Measurements from ENCODE around the gene SH3PXD2A.

Gene SH3PXD2A

DNA sequence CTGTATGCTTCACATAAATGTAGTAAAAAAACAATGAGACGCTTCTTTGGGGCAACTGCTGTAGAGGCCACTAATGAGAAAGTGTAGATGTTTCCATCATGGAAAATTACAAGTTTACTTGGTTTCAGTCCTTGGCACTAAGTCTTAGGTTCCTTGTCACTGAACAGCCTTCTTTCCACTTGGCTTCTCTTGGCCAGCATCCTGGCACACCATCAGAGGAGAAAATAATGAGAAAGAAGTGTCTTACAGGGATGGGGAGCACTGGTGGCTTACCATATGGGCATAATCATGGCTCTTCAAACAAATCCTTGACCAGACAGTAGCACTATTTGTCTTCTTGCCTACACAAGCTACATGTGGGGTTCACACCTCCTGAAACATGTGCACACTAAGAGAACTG is 22.5 kb upstream of the SH3PXD2A start:
- DNase-seq, result no peak

DNA sequence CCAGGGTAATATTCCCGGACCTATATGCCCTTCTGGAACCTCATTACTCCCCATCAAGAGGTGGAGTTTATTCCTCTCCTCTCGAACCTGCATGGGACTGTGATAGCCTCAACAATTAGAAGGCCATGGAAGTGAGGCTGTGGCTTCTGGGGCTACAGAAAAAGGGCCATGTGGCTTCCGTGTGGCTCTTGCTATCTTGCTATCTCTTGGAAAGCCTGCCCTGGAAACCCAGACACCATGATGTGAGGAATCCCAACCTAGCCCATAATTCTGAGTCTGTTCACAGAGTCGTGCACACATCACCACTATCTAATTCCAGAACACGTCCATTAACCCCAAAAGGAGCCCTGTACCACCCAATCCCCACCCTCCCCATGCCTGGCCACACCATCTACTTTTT is 20.8 kb upstream of the SH3PXD2A start:
- no peak for DNase-seq

DNA sequence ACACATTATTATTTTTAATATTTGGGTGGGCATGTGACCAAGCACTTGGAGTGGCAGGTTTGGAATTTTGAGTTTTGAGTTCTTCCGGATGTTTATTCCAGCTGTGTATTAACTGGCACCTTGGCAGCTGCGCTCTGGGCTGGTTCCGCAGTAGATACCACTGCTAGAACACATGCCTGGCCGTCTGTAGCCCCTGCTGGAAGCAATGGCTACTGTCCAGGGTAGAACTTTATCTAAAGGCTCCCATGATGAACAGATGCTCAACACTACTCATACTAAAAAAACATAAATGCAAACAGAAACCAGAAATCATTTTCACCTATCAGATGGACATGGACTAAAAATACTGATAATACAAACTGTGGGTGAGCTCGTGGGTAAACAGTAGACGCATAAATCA is 19.4 kb upstream of the SH3PXD2A start:
- no peak for DNase-seq

DNA sequence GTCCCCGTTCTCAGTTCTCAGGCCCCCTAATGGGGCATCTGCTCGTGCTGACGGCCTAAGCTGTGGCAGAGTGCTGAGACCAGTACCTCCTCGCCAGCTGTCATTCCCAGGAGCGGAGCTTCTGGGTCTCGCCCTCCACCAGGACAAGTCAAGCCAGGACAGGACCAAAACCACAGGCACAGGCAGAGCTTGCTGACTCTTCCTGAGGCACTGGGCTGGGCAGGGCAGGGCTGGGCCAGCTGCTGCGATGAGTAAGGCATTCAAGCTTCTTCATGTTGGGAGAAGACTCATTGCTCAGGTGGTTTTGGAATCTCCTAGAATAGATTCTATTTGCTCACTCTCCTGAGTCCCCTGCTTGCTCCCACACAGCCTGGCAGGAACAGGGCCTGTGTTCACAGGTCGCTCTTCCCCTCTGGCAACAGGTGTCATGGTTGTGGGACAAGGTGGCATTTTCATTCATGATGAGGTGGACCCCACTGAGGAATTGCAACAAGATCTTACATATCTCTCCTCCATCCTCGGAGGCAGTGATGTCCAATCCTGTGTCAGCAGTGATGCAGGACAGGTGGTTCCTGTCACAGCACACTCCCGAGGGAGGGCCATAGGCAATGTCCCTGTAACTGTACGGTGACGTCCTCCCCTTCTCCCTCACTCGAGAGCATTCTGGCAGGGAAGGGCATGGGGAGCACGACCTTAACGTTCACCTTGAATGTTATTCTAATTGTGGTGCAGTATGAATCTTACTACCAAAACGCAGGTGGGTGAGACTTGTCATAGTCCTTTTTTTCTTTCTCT is 17.0 kb upstream of the SH3PXD2A start:
- DNase-seq, result no peak

DNA sequence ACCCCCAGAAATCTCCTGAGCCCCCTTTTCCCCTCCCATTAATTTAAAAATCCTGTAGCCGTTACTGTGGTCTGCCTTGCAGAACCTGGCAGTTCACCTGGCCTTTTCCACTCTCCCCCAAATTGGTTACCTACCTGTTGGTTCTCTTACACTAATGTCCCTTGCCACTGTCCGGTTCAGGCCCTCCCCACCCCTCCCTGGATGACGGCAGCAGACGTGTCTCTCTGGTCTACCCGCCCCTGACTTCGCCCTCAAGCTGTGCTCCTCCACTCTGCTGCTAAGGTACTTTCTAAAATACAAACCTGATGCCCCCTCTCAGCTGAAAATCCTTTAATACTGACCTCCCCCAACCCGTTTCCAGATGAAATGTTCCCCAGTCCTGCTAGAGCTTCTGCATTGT is 15.6 kb upstream of the SH3PXD2A start:
- no peak for DNase-seq

DNA sequence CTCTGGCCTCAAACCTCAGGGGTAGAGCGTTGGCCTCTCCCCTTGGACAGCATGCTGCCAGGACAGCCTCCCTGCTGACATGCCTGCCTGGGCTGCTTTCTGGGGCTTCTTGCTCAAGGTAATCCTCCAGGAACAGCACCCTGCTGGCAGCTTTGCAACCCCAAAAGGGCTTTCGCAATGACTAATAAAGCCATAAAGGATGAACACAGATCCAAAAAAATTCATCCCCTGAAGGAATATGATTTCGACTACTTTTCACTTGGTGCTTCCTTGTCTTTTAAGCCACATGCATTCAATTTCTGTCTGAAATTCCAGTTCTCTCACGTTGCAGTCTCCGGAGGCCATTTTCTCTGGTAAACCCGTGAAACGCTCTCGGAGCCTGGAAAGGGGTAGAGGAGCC is 15.1 kb upstream of the SH3PXD2A start:
- DNase-seq, result no peak

DNA sequence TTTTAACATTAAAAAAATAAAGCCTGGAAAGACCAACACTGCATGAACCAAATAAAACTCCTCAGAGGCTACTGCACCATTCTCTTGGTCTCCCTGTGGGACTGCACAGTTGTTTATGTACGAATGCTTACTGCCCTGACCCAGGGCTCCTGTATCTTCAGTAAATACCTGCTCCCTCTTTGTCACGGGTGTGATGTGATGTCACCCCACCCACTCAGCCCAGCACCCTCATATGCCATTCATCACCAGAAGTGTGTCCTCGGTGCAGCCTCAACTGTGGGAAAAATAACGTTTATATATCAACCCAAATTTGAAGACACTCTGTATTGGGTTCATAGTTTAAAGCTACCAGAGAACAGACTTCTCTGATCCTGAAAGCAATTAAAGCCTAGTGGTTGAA is 14.0 kb upstream of the SH3PXD2A start:
- DNase-seq, result no peak

DNA sequence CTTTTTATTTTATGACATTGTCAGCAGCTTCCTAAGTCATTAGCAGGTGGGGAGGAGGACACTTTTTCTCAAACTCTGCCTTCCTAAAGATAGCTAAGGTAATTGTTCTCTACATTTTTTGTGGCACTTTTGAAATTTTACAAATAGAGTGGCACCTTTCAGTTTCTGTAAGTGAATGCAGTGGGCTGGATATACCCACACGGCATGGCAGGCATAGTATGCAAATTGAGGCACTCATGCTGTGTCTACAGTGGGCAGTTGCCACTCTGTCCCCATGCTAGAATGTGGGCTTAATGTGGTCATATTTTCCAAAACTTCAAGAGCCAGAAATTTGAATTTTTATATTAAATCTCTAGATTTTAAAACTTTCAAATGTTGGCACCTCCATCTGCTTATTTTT is 12.8 kb upstream of the SH3PXD2A start:
- no peak for DNase-seq

DNA sequence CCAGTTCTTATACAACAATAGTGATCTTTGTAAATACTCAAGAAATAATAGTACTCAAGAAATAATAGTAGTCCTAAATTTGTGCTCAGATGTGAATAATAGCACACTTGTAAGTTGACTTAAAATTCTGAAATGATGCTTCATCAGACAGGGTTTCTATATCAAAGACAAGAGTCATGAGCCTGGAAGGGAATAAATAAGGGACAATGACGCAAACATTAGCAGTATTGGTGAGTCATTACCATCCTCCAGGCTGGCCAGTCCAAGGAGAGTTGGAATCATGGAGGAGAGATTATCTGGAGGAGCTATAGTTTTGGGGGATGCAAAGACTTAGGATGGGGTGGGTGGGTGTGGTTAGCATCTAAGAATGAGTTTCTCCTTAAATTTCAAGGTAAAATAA is 6.1 kb upstream of the SH3PXD2A start:
- no peak for DNase-seq

DNA sequence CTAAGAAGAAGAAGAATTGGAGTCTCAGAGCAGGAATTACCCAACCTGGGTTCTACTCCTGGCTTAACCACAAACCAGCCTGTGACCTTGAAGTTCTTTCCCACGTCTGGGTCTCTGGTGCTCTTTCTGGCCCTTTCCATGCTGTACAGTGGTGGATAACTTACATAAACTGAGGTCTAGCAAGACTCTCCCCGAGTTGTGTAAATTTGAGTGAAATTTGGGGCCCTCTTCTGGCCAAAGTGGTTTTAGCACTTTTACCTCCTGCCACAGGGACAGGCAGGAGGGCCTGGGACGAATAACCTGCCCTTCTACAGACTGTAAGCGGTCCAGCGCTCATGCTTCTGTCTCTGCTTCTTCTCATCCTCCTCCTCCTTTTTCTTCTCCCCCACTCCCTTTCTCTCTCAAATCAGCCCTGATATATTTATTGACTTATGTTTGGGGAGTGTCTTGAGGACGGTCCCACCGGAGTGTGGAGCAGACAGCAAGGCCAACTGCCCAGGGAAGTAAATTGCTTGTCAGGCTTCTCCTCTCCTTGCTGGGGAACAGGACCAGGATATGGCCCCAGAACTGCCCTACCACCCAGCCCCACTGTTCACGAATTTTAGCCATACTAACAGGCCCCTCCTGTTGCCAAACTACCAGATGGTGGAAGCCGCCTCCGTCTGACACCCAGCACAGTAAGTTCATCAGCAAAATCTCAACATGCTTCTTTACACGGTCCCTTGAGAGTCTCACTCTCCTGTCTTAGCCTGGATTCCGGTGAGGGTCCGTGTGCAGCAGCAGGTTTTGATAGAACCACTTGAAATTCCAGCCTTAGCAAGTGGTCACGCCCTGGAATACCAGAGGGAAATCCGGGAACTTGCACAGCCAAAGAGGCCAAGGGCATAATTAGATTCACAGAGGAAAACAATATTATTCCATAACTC is 4.0 kb upstream of the SH3PXD2A start:
- no peak for DNase-seq

DNA sequence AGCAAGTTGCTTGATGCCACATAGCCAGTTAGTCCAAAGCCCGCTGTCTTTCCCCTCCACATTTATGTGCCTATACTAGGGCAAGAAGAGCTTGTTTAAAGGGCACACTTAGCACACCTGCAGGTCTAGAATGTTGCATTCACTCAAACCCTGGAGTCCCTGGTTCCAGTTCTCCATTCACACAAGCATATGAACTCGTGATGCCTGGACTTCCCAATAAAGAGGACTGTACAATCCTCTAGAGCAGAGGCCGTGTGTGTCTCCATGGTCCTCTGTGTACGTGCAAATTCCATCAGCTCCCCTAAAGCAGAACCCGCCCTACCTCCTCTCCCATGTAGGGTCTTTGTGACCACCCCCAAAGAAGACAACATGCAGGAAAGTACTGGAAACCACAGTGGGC is 3.0 kb upstream of the SH3PXD2A start:
- DNase-seq, result no peak

DNA sequence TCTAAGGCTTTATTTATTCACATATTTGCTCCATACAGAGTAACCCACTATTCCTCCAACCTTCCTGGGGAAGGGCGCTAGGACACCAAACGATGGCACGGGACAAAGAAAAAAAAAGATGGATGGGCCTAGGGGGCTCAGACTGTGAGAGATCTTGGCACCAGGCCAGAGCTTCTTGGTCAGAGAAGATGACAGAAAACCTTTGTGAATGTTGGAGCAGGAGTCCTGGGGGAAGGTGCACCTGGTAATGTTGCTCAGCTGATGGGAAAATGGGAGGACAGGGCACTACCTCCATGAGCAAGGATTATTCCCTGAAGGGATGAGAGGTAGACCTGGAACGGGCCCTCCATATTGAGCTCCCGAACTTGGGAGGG is 1.4 kb upstream of the SH3PXD2A start:
- no peak for DNase-seq

DNA sequence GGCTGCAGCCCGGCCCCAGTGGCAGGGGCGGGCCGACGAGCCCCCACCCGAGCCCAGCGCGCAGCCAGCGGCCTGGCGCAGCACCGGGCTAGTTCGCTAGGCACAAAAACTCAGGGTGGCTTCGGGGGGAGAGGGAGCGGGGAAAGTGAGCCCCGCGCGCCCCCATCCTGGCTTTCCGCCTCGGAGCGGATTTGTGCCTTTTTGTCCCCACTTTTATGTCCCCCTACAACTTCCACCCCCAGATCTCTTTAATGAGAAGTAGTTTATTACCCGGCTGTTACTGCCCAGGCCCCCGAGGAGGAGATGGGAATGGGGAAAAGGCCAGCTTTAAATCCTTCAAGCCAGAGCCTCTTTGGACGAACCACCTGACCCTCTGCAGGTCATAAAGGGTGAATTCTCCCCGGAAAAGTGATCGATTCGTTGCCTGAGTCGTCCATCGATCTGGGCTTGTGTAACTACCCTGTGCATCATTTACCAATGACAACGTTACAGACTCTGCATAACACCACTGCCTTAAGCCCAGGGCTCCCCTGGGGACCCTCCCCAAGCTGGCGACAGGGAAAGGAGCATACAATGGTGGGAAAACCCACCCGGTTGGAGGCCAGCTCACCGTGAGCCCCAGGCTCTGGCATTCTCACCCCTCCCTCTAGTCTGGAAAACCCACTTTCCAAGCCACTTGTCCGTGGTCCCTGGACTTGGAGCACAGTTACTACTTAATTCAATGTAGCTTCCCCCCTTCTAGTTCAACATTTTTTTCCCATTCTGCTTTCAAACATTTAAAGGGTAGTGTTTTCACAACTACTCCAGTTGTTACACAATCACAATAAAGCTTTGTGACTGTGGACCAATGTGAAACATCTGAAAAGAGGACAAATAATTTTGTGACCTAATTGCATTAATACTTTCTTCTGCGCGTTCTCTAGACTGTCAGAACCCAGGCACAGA is 748 bp upstream of the SH3PXD2A start:
- DNase-seq, result no peak

DNA sequence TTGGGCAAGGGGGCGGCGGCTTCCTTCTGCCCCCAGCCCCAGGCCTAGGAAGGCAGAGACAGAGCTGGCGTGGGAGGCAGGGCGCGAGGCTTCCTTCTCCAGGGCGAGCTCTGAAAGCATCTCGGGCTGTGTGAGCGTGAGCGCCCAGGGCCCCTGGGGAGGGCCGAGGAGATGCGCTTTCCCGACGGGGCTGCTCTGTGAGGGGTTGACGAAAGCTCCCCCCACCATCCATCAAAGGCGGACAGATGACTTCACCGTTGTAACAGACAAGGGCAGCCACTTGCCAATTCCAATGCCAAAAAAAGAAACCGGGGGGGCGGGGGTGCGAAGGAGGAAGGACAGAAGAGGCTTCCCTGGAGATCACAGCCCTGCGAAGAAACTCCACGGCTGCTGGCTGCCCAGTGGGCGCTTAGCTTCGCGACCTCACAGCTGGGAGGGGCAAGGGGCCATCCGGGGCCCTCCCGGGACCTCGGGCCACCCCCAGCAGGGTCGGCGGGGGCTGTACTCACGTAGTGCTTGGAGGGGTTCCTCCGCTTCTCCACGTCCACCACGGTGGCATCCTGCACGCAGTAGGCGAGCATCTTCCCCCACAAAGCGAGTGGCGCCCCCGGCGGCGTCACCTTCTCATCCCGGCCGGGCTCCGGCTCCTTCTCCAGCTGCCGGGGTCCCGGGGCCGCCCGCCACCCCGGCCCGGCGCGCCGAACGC is 537 bp downstream of the SH3PXD2A start:
- DNase-seq, result no peak

DNA sequence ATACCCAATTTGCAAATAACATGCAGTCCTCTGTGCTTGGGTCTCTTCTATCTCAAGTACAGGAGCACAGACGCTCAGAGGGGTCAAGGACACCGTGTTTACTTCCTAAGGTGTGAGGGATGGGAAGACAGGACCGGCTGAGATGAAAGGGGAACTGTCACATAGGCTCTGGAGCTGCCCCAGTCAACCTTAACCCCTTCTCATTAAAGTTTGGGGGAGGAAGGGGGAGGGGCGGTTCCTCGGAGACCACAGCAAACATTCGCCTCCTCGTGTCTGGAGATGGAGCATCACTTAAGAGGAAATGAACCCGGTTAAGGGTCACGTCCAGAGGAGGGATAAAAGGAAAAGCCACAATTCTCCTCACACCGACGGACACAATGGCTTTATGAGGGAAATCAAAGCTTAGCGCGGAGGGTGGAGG is 1.1 kb downstream of the SH3PXD2A start:
- DNase-seq, result no peak

DNA sequence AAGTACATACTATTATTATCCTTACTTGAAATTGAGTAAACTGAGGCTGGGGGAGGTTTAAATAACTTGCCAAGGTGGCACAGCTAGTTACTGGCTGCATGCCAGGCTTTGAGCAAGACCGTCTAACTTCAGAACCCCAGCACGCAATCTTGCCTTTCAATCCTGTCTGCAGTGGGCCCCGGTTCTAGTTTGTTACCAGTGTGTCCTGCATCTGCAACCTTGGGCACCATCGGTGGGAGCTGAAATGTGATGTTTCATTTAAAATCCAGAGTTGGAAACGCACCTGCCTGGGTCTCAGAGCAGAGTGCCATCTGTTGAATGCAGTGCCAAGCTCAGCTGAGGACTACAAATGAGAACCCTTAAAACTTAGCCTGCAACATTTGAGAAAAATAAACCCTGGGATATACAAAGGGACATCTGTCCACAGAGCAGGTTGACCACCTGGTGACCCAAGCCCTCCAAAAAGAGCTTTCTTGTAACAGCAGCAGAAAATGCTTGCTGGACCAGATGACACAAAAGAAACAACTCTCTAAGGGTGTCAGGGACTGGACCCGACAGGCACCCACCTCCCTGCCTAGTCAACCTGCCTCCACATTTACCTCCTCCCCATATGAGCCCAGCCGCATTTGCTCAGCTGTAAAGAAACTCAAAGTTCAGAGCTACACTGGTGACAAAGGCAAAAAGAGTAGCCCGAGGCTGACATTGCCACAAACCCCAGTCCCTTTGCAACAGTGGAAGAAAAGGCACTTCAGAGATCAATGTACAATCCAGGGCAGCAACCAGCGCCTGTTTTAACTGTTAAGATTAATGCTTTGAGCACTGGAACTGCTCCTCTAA is 1.7 kb downstream of the SH3PXD2A start:
- DNase-seq, result no peak

DNA sequence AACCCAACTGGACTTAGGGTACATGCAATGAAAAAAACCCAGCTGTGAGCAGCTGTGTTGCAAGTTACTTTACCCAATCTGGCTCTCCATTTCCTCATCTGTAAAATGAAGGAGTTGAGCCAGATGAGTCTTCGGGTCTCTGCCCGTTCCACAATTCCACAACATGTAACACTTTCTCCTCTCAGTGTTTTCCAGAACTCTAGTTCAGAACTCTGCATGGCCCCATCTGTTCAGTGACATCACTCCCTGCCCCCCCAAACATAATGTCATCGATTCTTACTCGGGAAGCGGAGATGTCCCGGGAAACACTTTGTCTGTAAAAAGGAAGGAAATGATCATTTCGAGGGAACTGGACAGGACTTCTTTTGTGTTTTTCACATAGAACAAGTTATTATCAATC is 2.5 kb downstream of the SH3PXD2A start:
- DNase-seq, result no peak

DNA sequence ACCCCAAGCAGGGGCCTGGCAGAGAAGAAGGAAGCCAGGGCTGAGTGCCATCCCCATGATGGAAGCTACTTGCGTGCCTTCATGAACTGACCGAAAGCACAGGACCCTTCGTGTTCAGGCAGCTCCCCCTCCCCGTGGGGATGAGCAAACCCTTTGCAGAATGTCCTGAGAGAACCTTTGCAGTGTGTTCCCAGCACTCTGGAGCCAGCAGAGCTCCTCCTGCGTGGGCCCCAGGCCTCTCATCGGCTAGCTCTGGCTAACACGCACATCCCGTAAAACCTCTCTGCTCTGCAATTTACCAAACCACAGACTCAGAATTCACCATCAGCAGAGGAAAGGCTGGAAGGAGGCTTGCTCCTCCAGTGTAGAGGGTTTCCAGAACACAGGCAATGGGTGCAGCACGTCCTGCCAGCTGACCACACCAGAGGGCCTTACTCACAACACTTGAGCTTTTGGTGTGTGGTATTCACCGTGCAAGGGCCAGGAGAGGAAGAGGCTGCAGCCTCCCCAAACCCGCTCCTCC is 3.1 kb downstream of the SH3PXD2A start:
- DNase-seq, result no peak

DNA sequence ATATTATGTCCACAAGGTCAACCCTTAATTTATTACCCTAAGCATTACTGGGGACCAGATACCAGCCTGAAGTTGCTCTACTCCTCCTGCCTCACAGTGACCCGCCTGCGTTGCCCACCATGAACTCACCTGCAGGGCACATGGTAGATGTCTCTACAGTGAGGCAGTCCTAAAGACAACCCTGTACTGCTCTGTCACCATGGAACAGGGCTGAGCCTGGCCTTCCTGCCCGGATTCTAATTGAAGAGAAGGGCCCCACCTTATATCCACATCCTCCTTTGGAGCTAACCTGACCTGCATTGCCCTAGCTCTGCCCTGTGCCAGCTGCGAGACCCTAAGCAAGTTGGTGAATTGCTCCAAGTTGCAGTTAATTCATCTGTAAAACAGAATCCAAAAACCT is 4.1 kb downstream of the SH3PXD2A start:
- DNase-seq, result no peak

DNA sequence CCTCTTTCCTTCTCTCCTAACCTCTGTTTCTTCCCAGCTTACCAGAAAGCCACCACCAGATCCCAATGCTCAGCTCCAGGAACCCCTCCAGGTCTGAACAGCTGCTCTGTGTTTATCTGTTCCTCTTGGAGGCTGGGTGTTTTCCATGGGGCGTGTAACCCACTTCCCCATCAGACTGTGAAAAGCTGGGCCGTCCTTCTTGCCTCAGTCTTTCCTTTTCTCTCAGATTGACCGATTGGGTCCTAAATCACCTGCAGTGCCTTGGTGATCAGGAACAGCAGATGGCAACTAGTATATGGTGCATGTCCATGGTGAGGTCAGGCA is 4.8 kb downstream of the SH3PXD2A start:
- no peak for DNase-seq

DNA sequence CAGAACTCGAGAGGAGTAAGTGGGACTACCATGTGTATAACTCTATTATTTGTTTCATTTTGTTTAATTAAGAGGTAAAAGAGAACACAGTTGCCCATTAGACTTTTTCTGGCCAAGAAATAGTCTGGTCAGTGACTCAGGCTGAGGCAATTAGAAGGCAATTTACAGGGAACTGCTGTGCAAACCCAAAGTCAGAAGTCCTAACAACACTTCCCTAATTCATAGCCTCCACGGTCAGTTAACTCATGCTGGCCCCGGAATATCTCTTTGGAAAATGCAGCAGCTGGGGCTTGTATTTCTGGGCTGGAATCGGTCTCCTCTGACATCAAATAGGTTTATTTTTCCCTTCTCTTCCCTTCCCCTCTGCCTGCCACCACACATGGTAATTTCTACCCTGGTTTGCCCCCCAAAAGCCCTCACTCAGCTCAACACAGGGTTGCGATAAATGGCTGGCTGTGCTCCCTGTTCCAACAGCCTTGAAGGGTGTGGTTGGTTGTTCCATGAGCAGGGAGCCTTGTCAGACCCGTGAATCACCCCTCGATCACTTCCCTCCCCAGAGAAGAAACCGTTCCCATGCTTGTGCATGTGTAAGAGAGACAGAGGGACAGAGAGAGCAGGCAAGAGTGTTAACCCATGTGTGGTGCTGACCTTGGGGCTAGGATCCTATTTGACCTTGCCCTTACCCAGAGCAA is 5.3 kb downstream of the SH3PXD2A start:
- no peak for DNase-seq
